Parathyroid adenoma (tissue), 2 donors: ENCODE measurements around the gene PLCB3.
A peak's percentile ranks its signal among the peaks of the same experiment; 100 is the strongest.
"Not testable (repeated sequence)": the region's sequence is repeated elsewhere in the genome, so short reads cannot be mapped to it uniquely, and the experiment has no call there.

Experiments used
- H2AFZ ChIP-seq: fragments of 300-600 bp; sonication (generic); one replicate; pipeline ENCODE4 v1.7.0; 2017; ENCODE audit warnings: antibody characterized with exemption, mild to moderate bottlenecking
- H3K27ac ChIP-seq: fragments of 300-600 bp; sonication (generic); one replicate; pipeline ENCODE4 v1.7.0; 2017
- H3K27me3 ChIP-seq: fragments of 300-600 bp; sonication (generic); one replicate; pipeline ENCODE4 v1.7.0; 2017; ENCODE audit warnings: low read length; ENCODE audit not compliant: control insufficient read depth, insufficient read depth
- H3K36me3 ChIP-seq: fragments of 300-600 bp; sonication (generic); one replicate; pipeline ENCODE4 v1.7.0; 2017; ENCODE audit warnings: low read length; ENCODE audit not compliant: control insufficient read depth, insufficient read depth
- H3K4me1 ChIP-seq: fragments of 300-600 bp; sonication (generic); one replicate; pipeline ENCODE4 v1.7.0; 2017; ENCODE audit warnings: control low read depth
- H3K4me2 ChIP-seq: fragments of 300-600 bp; sonication (generic); one replicate; pipeline ENCODE4 v1.7.0; 2017; ENCODE audit warnings: low read length
- H3K4me3 ChIP-seq: fragments of 300-600 bp; sonication (generic); one replicate; pipeline ENCODE4 v1.7.0; 2017; ENCODE audit warnings: low read depth, low read length
- H3K79me2 ChIP-seq: fragments of 300-600 bp; sonication (generic); one replicate; pipeline ENCODE4 v1.7.0; 2017; ENCODE audit warnings: control low read depth
- H3K9ac ChIP-seq: fragments of 300-600 bp; sonication (generic); one replicate; pipeline ENCODE4 v1.7.0; 2017; ENCODE audit warnings: mild to moderate bottlenecking
- H3K9me3 ChIP-seq: fragments of 300-600 bp; sonication (generic); one replicate; pipeline ENCODE4 v1.7.0; 2017; ENCODE audit warnings: low read length; ENCODE audit not compliant: control insufficient read depth
- CTCF ChIP-seq: fragments of 300-600 bp; sonication (generic); IDR thresholded peaks from one replicate; pipeline ENCODE4 v1.7.0; 2017; ENCODE audit warnings: antibody characterized with exemption, mild to moderate bottlenecking
- donor health status: primary hyperparathyroidism.

PLCB3 gene

GRCh38 chr11:64245401-64245796, 5.9 kb upstream of the PLCB3 start:
- H3K27ac ChIP-seq: peak overlapping the region; percentile 36
- H3K9me3 ChIP-seq: no peaks in the 10 kb centered on the region
- no peak overlapping the region for H3K9ac ChIP-seq
- peaks cover 4% of the 10 kb centered on the region for H3K4me1 ChIP-seq
- no peak for TF ChIP-seq CTCF
- H3K36me3 ChIP-seq: no peaks in the 10 kb centered on the region
- H3K4me2 ChIP-seq: peak overlapping the region; percentile 75
- no peaks in the 10 kb centered on the region for H3K79me2 ChIP-seq
- H3K27me3 ChIP-seq: no peaks in the 10 kb centered on the region
- H3K4me3 ChIP-seq: peak overlapping the region; percentile 58
- H2AFZ ChIP-seq: no peak overlapping the region

GRCh38 chr11:64245797-64246620, 5.3 kb upstream of the PLCB3 start:
- H3K9me3 ChIP-seq: no peaks in the 10 kb centered on the region
- H3K27ac ChIP-seq: peak overlapping the region; percentile 36
- TF ChIP-seq CTCF: no peak
- H3K4me1 ChIP-seq: peaks cover 2% of the 10 kb centered on the region
- H2AFZ ChIP-seq: peak overlapping the region; percentile 46
- H3K9ac ChIP-seq: no peak overlapping the region
- peak overlapping the region; percentile 75 for H3K4me2 ChIP-seq
- H3K4me3 ChIP-seq: peak overlapping the region; percentile 58
- no peaks in the 10 kb centered on the region for H3K79me2 ChIP-seq
- H3K36me3 ChIP-seq: no peaks in the 10 kb centered on the region
- no peaks in the 10 kb centered on the region for H3K27me3 ChIP-seq

GRCh38 chr11:64246621-64246870, 4.8 kb upstream of the PLCB3 start:
- not testable (repeated sequence) for H3K4me3 ChIP-seq, H3K9ac ChIP-seq, H3K27me3 ChIP-seq, H3K4me1 ChIP-seq, H2AFZ ChIP-seq, H3K4me2 ChIP-seq, H3K9me3 ChIP-seq, H3K27ac ChIP-seq, H3K79me2 ChIP-seq, H3K36me3 ChIP-seq

GRCh38 chr11:64246871-64247728, 4.2 kb upstream of the PLCB3 start, which contains the start of gene PPP1R14B:
TSS of gene PPP1R14B (minus strand) at chr11:64246943. CDS start at chr11:64246673, 270 bp downstream.
- Histone ChIP-seq H3K27me3 (no peaks in the 10 kb centered on the region), H3K4me3 (peak within 1 kb of the TSS; percentile 85), H3K79me2 (no peaks in the 10 kb centered on the region), H3K4me2 (peak within 1 kb of the TSS; percentile 99), H2AFZ (peak within 1 kb of the TSS; percentile 73), H3K9ac (no peak within 1 kb of the TSS), H3K36me3 (no peaks in the 10 kb centered on the region), H3K27ac (peak within 1 kb of the TSS; percentile 83), H3K4me1 (peaks cover 2% of the 10 kb centered on the region), H3K9me3 (no peaks in the 10 kb centered on the region)
- TF ChIP-seq CTCF: no peak

- no peak for TF ChIP-seq CTCF
- Histone ChIP-seq H3K9ac (no peak overlapping the region), H3K27me3 (no peaks in the 10 kb centered on the region), H3K4me2 (peak overlapping the region; percentile 99), H3K36me3 (no peaks in the 10 kb centered on the region), H3K79me2 (no peaks in the 10 kb centered on the region), H2AFZ (peak overlapping the region; percentile 73), H3K27ac (no peak overlapping the region), H3K9me3 (no peaks in the 10 kb centered on the region), H3K4me3 (peak overlapping the region; percentile 85), H3K4me1 (no peaks in the 10 kb centered on the region)
These were observed 3.4 kb upstream of the PLCB3 start for GRCh38 chr11:64247729-64248531.
